Measurements from ENCODE around the gene TCTN1. TPM values are rescaled to one million over a fixed set of nuclear protein-coding genes. Genes with fewer than 3 reads are reported as not detected.

TCTN1 gene
- total RNA-seq, 2 experiments from 2014 or later = 6.4 to 7.6 TPM

- ChIA-PET POLR2A (no interaction called here), CTCF (no interaction called here)
- Mint-ChIP-seq H3K9me3 (no peaks in the 10 kb centered on the region), H3K27me3 (no peaks in the 10 kb centered on the region), H3K4me1 (ENCODE audit: low read depth) (peaks cover 23% of the 10 kb centered on the region), H3K27ac (no peak overlapping the region), H3K36me3 (no peaks in the 10 kb centered on the region), H3K4me3 (peak overlapping the region; percentile 68)
- no peak for DNase-seq
- intact Hi-C loops (cut with micrococcal nuclease) = no loop called here
Observed at GRCh38 chr12:110687396-110688169, 73.7 kb downstream of the TCTN1 start.

- H3K36me3 Mint-ChIP-seq = no peaks in the 10 kb centered on the region
- H3K4me1 Mint-ChIP-seq (ENCODE audit: low read depth) = peaks cover 23% of the 10 kb centered on the region
- H3K4me3 Mint-ChIP-seq = peak within 1 kb of the TSS; percentile 76
- POLR2A ChIA-PET = no interaction called here
- intact Hi-C loops (cut with micrococcal nuclease) = no loop called here
- no peaks in the 10 kb centered on the region for H3K27me3 Mint-ChIP-seq
- CTCF ChIA-PET = no interaction called here
- DNase-seq = peak; percentile 33
- H3K9me3 Mint-ChIP-seq = no peaks in the 10 kb centered on the region
- peak within 1 kb of the TSS; percentile 61 for H3K27ac Mint-ChIP-seq
Observed at GRCh38 chr12:110688446-110689280, 74.7 kb downstream of the TCTN1 start, which contains the start of gene HVCN1. HVCN1 (minus strand) TSS chr12:110689115; CDS start chr12:110683245, 5,870 bp downstream.

GRCh38 chr12:110689281-110690126 is 75.6 kb downstream of the TCTN1 start:
- peak overlapping the region; percentile 61 for H3K27ac Mint-ChIP-seq
- POLR2A ChIA-PET = no interaction called here
- no peaks in the 10 kb centered on the region for H3K9me3 Mint-ChIP-seq
- H3K36me3 Mint-ChIP-seq = no peaks in the 10 kb centered on the region
- intact Hi-C loops (cut with micrococcal nuclease) = no loop called here
- DNase-seq = peak; percentile 65
- peaks cover 23% of the 10 kb centered on the region for H3K4me1 Mint-ChIP-seq (ENCODE audit: low read depth)
- CTCF ChIA-PET = no interaction called here
- H3K27me3 Mint-ChIP-seq = no peaks in the 10 kb centered on the region
- peak overlapping the region; percentile 76 for H3K4me3 Mint-ChIP-seq

GRCh38 chr12:110690127-110690430 is 76.2 kb downstream of the TCTN1 start:
- H3K27me3 Mint-ChIP-seq = no peaks in the 10 kb centered on the region
- CTCF ChIA-PET = no interaction called here
- POLR2A ChIA-PET = no interaction called here
- intact Hi-C loops (cut with micrococcal nuclease) = no loop called here
- no peaks in the 10 kb centered on the region for H3K36me3 Mint-ChIP-seq
- H3K27ac Mint-ChIP-seq = no peak overlapping the region
- H3K4me1 Mint-ChIP-seq (ENCODE audit: low read depth) = peaks cover 23% of the 10 kb centered on the region
- H3K9me3 Mint-ChIP-seq = no peaks in the 10 kb centered on the region
- DNase-seq = no peak
- H3K4me3 Mint-ChIP-seq = peak overlapping the region; percentile 76

GRCh38 chr12:110693731-110694130 is 79.8 kb downstream of the TCTN1 start:
- CTCF ChIA-PET = interaction anchor here (0.7 kb wide), 1 partner anchor 92 kb away, joined by 3 read pairs; no protein-coding TSS in a partner anchor
- POLR2A ChIA-PET = no interaction called here

GRCh38 chr12:110694330-110694901 is 80.5 kb downstream of the TCTN1 start:
- ChIA-PET CTCF (no interaction called here), POLR2A (no interaction called here)
- peaks cover 15% of the 10 kb centered on the region for H3K4me1 Mint-ChIP-seq (ENCODE audit: low read depth)

More at GRCh38 chr12:110693731-110694130, 79.8 kb downstream of the TCTN1 start:
- Mint-ChIP-seq H3K27me3 (no peaks in the 10 kb centered on the region), H3K27ac (no peak overlapping the region), H3K9me3 (no peaks in the 10 kb centered on the region), H3K36me3 (no peaks in the 10 kb centered on the region), H3K4me3 (no peak overlapping the region), H3K4me1 (ENCODE audit: low read depth) (peaks cover 16% of the 10 kb centered on the region)
- intact Hi-C loops (cut with micrococcal nuclease) = no loop called here
- DNase-seq = no peak

GRCh38 chr12:110696283-110696682 is 82.4 kb downstream of the TCTN1 start:
- ChIA-PET POLR2A (no interaction called here), CTCF (no interaction called here)
- no peak overlapping the region for H3K27ac Mint-ChIP-seq
- no peaks in the 10 kb centered on the region for H3K27me3 Mint-ChIP-seq
- DNase-seq = no peak
- peaks cover 5% of the 10 kb centered on the region for H3K4me1 Mint-ChIP-seq (ENCODE audit: low read depth)
- H3K36me3 Mint-ChIP-seq = no peaks in the 10 kb centered on the region
- intact Hi-C loops (cut with micrococcal nuclease) = loop anchor here (5.0 kb wide), 2 partner anchors 191 to 244 kb away; partner anchors contain the start of gene ARPC3
- no peak overlapping the region for H3K4me3 Mint-ChIP-seq
- H3K9me3 Mint-ChIP-seq = no peaks in the 10 kb centered on the region

More at GRCh38 chr12:110694330-110694901, 80.5 kb downstream of the TCTN1 start:
- Mint-ChIP-seq H3K9me3 (no peaks in the 10 kb centered on the region), H3K27ac (no peak overlapping the region), H3K27me3 (no peaks in the 10 kb centered on the region), H3K4me3 (no peak overlapping the region), H3K36me3 (no peaks in the 10 kb centered on the region)
- intact Hi-C loops (cut with micrococcal nuclease) = no loop called here
- no peak for DNase-seq

- intact Hi-C loops (cut with micrococcal nuclease) = loop anchor here (5.0 kb wide), 2 partner anchors 190 to 245 kb away; partner anchors contain the start of gene ARPC3
- CTCF ChIA-PET = interaction anchor here (0.8 to 1.3 kb wide), 9 partner anchors 13 to 247 kb away, joined by 3 to 9 read pairs (median 4); partner anchors contain the start of genes ARPC3 and TCTN1
- Mint-ChIP-seq H3K4me3 (no peak overlapping the region), H3K4me1 (ENCODE audit: low read depth) (peaks cover 5% of the 10 kb centered on the region), H3K36me3 (no peaks in the 10 kb centered on the region), H3K9me3 (no peaks in the 10 kb centered on the region), H3K27ac (no peak overlapping the region), H3K27me3 (no peaks in the 10 kb centered on the region)
- POLR2A ChIA-PET = no interaction called here
- DNase-seq = peak; percentile 7
Observed at GRCh38 chr12:110697236-110697635, 83.3 kb downstream of the TCTN1 start.

GRCh38 chr12:110698171-110698902 is 84.4 kb downstream of the TCTN1 start:
- intact Hi-C loops (cut with micrococcal nuclease) = loop anchor here (1.0 to 5.0 kb wide), 4 partner anchors 79 to 246 kb away; partner anchors contain the start of gene ARPC3
- no peak overlapping the region for H3K4me3 Mint-ChIP-seq
- peaks cover 5% of the 10 kb centered on the region for H3K4me1 Mint-ChIP-seq (ENCODE audit: low read depth)
- DNase-seq = peak; percentile 88
- ChIA-PET POLR2A (no interaction called here), CTCF (interaction anchor here (0.8 to 2.1 kb wide), 10 partner anchors 11 to 248 kb away, joined by 3 to 11 read pairs (median 5); partner anchors contain the start of genes ARPC3, GPN3 and TCTN1)
- H3K27me3 Mint-ChIP-seq = no peaks in the 10 kb centered on the region
- H3K27ac Mint-ChIP-seq = no peak overlapping the region
- no peaks in the 10 kb centered on the region for H3K36me3 Mint-ChIP-seq
- no peaks in the 10 kb centered on the region for H3K9me3 Mint-ChIP-seq

Measured in activated CD4-positive, alpha-beta memory T cell treated with anti-CD3 and anti-CD28 coated beads for 36 hours (primary cell).